ENCODE results near the gene NACC2.
"Not testable (repeated sequence)": the region's sequence is repeated elsewhere in the genome, so short reads cannot be mapped to it uniquely, and the experiment has no call there.

Gene NACC2

DNA sequence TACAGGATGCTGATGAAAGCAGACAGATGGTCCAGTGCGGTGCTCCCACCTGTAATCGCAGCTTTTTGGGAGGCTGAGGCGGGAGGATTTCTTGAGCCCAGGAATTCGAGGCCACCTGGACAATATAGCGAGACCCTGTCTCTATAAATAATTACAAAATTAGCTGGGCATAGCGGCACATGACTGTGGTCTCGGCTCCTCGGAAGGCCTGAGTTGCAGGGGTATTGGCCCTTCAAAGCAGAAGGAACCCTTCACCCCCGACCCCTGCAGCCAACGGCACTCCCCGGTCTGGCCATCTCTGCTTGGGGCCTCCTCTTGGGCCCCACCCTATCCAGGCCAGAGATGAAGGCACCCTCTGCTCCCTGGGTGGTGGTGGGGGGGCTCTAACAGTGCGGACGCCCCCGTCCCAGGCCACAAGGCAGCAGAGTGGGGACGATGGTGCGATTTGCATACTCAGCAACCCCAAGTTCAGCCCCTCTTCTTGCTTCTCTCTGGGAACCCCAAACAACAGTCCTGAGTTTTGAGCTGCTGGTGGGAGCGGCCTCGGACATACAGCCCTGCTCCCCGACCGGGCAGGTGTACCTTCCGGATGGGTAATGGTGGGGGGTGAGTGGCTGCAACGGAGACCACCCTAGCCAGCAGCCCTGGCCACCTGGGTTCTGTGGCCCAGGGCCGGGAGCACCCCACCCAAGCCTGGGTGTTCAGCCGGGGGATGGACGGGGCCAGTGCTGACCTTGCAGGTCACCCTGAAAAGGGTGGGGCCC lies 50.7 kb downstream of the NACC2 start:
- H3K4me3 ChIP-seq (replicated peaks; ENCODE audit: low read depth, low read length) = no peak overlapping the region
- no peak for DNase-seq (ENCODE audit: extremely low read depth, low read depth)
- TF ChIP-seq, protein P1, sequence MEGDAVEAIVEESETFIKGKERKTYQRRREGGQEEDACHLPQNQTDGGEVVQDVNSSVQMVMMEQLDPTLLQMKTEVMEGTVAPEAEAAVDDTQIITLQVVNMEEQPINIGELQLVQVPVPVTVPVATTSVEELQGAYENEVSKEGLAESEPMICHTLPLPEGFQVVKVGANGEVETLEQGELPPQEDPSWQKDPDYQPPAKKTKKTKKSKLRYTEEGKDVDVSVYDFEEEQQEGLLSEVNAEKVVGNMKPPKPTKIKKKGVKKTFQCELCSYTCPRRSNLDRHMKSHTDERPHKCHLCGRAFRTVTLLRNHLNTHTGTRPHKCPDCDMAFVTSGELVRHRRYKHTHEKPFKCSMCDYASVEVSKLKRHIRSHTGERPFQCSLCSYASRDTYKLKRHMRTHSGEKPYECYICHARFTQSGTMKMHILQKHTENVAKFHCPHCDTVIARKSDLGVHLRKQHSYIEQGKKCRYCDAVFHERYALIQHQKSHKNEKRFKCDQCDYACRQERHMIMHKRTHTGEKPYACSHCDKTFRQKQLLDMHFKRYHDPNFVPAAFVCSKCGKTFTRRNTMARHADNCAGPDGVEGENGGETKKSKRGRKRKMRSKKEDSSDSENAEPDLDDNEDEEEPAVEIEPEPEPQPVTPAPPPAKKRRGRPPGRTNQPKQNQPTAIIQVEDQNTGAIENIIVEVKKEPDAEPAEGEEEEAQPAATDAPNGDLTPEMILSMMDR (IDR thresholded peaks at IDR 0.05; ENCODE audit: low read depth, low read length, missing control alignments) = no peak

DNA sequence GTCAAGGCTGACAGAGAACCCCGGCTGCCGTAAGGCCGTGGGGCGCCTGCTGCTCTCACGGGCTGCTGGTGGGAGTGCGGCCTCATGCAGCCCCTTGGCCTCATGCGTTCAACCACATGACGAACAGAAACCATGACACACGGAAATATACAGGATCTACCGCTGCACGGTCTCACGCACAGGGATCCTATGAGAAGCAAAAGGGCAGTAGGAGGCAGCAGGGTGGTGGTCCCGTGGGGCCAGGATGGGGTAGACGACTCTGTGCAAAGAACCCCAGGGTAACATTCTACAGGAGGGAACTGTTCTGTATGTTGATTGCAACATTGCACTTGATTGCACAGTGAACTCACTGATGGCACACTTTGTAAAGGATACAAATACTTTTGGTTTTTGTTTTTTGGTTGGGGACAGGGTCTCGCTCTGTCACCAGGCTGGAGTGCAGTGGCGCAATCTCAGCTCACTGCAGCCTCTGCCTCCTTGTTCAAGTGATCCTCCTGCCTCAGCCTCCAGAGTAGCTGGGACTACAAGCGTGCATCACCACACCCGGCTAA lies 51.6 kb downstream of the NACC2 start:
- DNase-seq (ENCODE audit: extremely low read depth, low read depth) = no peak
- H3K4me3 ChIP-seq (replicated peaks; ENCODE audit: low read depth, low read length) = no peak overlapping the region
- TF ChIP-seq, protein P1 (IDR thresholded peaks at IDR 0.05; ENCODE audit: low read depth, low read length, missing control alignments) = no peak

DNA sequence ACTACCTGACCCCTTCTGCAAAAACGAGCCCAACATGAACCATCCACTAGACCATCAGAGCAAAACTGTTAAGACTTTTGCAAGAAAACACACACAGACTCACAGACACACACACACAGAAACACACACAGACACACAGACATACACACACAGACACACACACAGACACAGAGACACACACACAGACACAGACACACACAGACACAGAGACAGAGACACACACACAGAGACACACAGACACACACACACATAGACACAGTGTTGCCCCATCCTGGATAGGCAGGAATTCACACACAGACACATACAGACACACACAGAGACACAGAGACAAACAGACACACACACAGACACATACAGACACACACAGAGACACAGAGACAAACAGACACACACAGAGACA lies 52.5 kb downstream of the NACC2 start:
- TF ChIP-seq, protein P1 (IDR thresholded peaks at IDR 0.05; ENCODE audit: low read depth, low read length, missing control alignments) = no peak
- DNase-seq (ENCODE audit: extremely low read depth, low read depth) = no peak
- no peak overlapping the region for H3K4me3 ChIP-seq (replicated peaks; ENCODE audit: low read depth, low read length)

- DNase-seq (ENCODE audit: extremely low read depth, low read depth) = not testable (repeated sequence)
Measured at GRCh38 chr9:136040848-136041247, 54.2 kb downstream of the NACC2 start.

GRCh38 chr9:136039488-136039887 lies 55.6 kb downstream of the NACC2 start:
- TF ChIP-seq, protein P1 (IDR thresholded peaks at IDR 0.05; ENCODE audit: low read depth, low read length, missing control alignments) = no peak
- no peak overlapping the region for H3K4me3 ChIP-seq (replicated peaks; ENCODE audit: low read depth, low read length)
- DNase-seq (ENCODE audit: extremely low read depth, low read depth) = no peak

More at GRCh38 chr9:136040848-136041247, 54.2 kb downstream of the NACC2 start:
- not testable (repeated sequence) for H3K4me3 ChIP-seq (replicated peaks; ENCODE audit: low read depth, low read length)

DNA sequence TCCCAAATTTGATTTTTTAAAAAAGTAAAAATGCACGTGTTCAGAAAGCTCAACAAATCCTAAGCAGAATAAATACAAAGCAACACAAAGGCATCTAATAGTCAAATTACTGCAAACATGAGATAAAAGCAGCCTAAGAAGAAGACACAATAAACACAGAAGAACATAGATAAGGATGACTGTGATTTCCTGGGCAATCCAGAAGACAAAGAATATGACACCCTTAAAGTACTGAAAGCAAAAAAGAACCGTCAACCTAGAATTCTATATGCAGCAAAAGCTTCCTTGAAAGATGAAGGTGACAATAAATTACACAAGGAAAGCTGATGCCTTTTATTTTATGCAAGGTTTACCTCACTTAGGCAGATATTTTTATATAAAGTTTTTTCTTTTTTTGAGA lies 58.2 kb downstream of the NACC2 start:
- TF ChIP-seq, protein P1 (IDR thresholded peaks at IDR 0.05; ENCODE audit: low read depth, low read length, missing control alignments) = no peak
- no peak overlapping the region for H3K4me3 ChIP-seq (replicated peaks; ENCODE audit: low read depth, low read length)
- DNase-seq (ENCODE audit: extremely low read depth, low read depth) = no peak

DNA sequence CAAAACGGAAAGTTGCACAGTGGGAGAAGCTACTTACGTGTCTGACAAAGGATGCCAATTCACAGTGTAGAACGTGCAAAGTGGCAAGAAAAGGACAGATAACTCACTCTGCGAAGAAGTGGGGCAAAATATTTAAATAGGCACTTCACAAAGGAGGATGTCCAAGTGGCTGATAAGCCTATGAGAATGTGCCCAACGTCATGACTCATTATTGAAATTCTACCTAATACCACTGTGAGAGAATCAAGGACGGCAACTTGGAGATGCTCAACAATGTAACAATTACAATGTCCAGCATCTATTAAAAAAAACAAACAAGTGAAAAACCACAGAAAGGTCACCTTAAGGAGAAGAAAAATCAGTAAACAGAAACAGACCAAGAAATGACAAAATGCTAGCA lies 59.0 kb downstream of the NACC2 start:
- H3K4me3 ChIP-seq (replicated peaks; ENCODE audit: low read depth, low read length) = no peak overlapping the region
- DNase-seq (ENCODE audit: extremely low read depth, low read depth) = no peak
- TF ChIP-seq, protein P1 (IDR thresholded peaks at IDR 0.05; ENCODE audit: low read depth, low read length, missing control alignments) = no peak
